Liver (tissue), 9 donors: ENCODE data around the gene VEZF1. TPM values are rescaled to one million over a fixed set of nuclear protein-coding genes. Genes with fewer than 3 reads are reported as not detected.

ENCODE experiments used
- DNase-seq: peaks from one replicate; pipeline ENCODE4 v3.0.0-alpha.2; 2017; ENCODE audit warnings: low spot score
- H3K27ac ChIP-seq, 2 donors: one replicate each; pipeline ENCODE4 v1.7.0; 2013; ENCODE audit warnings: inconsistent platforms in 2 of 2, low read length in 2 of 2, control low read depth in 1 of 2, low read depth in 1 of 2, mild to moderate bottlenecking in 1 of 2
- H3K27me3 ChIP-seq, 4 donors: one replicate each; pipeline versions ENCODE4 v1.6.1 to v1.7.0; 2013; ENCODE audit warnings: low read length in 3 of 4, inconsistent platforms in 1 of 4, mild to moderate bottlenecking in 1 of 4, moderate library complexity in 1 of 4; ENCODE audit not compliant: control insufficient read depth in 4 of 4, insufficient read depth in 4 of 4
- H3K36me3 ChIP-seq, 4 donors: one replicate each; pipeline versions ENCODE4 v1.6.1 to v1.7.0; 2013; ENCODE audit warnings: low read length in 3 of 4, mild to moderate bottlenecking in 3 of 4, low read depth in 1 of 4, moderate library complexity in 1 of 4; ENCODE audit not compliant: control insufficient read depth in 4 of 4, insufficient read depth in 3 of 4
- H3K4me1 ChIP-seq, 4 donors: one replicate each; pipeline versions ENCODE4 v1.6.1 to v1.7.0; 2013; ENCODE audit warnings: low read length in 3 of 4, mild to moderate bottlenecking in 3 of 4, moderate library complexity in 1 of 4; ENCODE audit not compliant: control insufficient read depth in 4 of 4, insufficient read depth in 4 of 4
- H3K4me3 ChIP-seq, 3 donors: one replicate each; pipeline versions ENCODE4 v1.6.1 to v1.7.0; 2013; ENCODE audit warnings: low read length in 3 of 3, control low read depth in 1 of 3, low read depth in 1 of 3, mild to moderate bottlenecking in 1 of 3
- H3K9ac ChIP-seq, 2 donors: one replicate each; pipeline ENCODE4 v1.7.0; 2013; ENCODE audit warnings: low read length in 2 of 2, mild to moderate bottlenecking in 2 of 2, moderate library complexity in 2 of 2, control low read depth in 1 of 2, low read depth in 1 of 2
- H3K9me3 ChIP-seq, 4 donors: one replicate each; pipeline versions ENCODE4 v1.6.1 to v1.7.0; 2013; ENCODE audit warnings: low read length in 3 of 4; ENCODE audit not compliant: control insufficient read depth in 4 of 4
- ATF3 ChIP-seq: IDR thresholded peaks from 2 replicates; pipeline ENCODE4 v1.6.1; 2016; ENCODE audit warnings: antibody characterized with exemption
- CTCF ChIP-seq: fragments of 150-350 bp; IDR thresholded peaks from 2 replicates; pipeline ENCODE4 v1.5.1; 2017; ENCODE audit warnings: improper control_type of control experiment, low read depth, low read length; ENCODE audit not compliant: missing input control
- EGR1 ChIP-seq, 2 donors: IDR thresholded peaks; 2 replicates each; pipeline ENCODE4 v1.6.1; 2016 to 2018; ENCODE audit warnings: antibody characterized with exemption in 2 of 2, low read depth in 2 of 2
- FOXA1 ChIP-seq: IDR thresholded peaks from 2 replicates; pipeline ENCODE4 v1.6.1; 2016; ENCODE audit warnings: antibody characterized with exemption
- FOXA2 ChIP-seq: IDR thresholded peaks from 2 replicates; pipeline ENCODE4 v1.6.1; 2016; ENCODE audit warnings: antibody characterized with exemption
- GABPA ChIP-seq, 2 donors: IDR thresholded peaks in 1 of 2; conservative IDR thresholded peaks in 1 of 2; 2 replicates each; pipeline ENCODE4 v1.6.1; 2016; ENCODE audit warnings: antibody characterized with exemption in 2 of 2, mild to moderate bottlenecking in 1 of 2, moderate library complexity in 1 of 2
- HNF4A ChIP-seq, 2 donors: conservative IDR thresholded peaks; 2 replicates each; pipeline ENCODE4 v1.6.1; 2016; ENCODE audit warnings: antibody characterized with exemption in 2 of 2, mild to moderate bottlenecking in 2 of 2
- HNF4G ChIP-seq: IDR thresholded peaks from 2 replicates; pipeline ENCODE4 v1.6.1; 2016; ENCODE audit warnings: antibody characterized with exemption
- JUND ChIP-seq, 2 donors: IDR thresholded peaks; 2 replicates each; pipeline ENCODE4 v1.6.1; 2016; ENCODE audit warnings: antibody characterized with exemption in 2 of 2
- MAX ChIP-seq: IDR thresholded peaks from 2 replicates; pipeline ENCODE4 v1.6.1; 2016; ENCODE audit warnings: antibody characterized with exemption
- NR2F2 ChIP-seq: IDR thresholded peaks from 2 replicates; pipeline ENCODE4 v1.6.1; 2016; ENCODE audit warnings: antibody characterized with exemption
- RAD21 ChIP-seq, 2 donors: IDR thresholded peaks; 2 replicates each; pipeline ENCODE4 v1.6.1; 2016; ENCODE audit warnings: antibody characterized with exemption in 2 of 2, mild to moderate bottlenecking in 2 of 2
- REST ChIP-seq: IDR thresholded peaks from 2 replicates; pipeline ENCODE4 v1.6.1; 2016; ENCODE audit warnings: antibody characterized with exemption, mild to moderate bottlenecking
- RXRA ChIP-seq, 2 donors: IDR thresholded peaks; 2 replicates each; pipeline ENCODE4 v1.6.1; 2017 to 2018; ENCODE audit warnings: antibody characterized with exemption in 2 of 2, mild to moderate bottlenecking in 1 of 2
- SP1 ChIP-seq: IDR thresholded peaks from 2 replicates; pipeline ENCODE4 v1.6.1; 2018; ENCODE audit warnings: antibody characterized with exemption, mild to moderate bottlenecking
- TAF1 ChIP-seq: conservative IDR thresholded peaks from 2 replicates; pipeline ENCODE4 v1.6.1; 2016; ENCODE audit warnings: antibody characterized with exemption, mild to moderate bottlenecking
- YY1 ChIP-seq: IDR thresholded peaks from 2 replicates; pipeline ENCODE4 v1.6.1; 2016; ENCODE audit warnings: antibody characterized with exemption, mild to moderate bottlenecking
- ZBTB33 ChIP-seq: IDR thresholded peaks from 2 replicates; pipeline ENCODE4 v1.6.1; 2016; ENCODE audit warnings: antibody characterized with exemption
- WGBS: extraction: QIAGEN DNeasy Blood & Tissue Kit; methylation state at CpG from one replicate; pipeline ENCODE4 v1.1.7; 2013; 5-methylcytosine and 5-hydroxymethylcytosine counted together
- polyA plus RNA-seq, 2 donors: library from polyadenylated mRNA; stranded (reverse) in 1 of 2; unstranded in 1 of 2; fragments of 200-250 nt in 1 of 2; fragments of >200 nt in 1 of 2; fragmentation: Nextera tagmentation in 1 of 2; extraction: Ambion mirVana in 1 of 2; gene quantifications; one replicate each; pipeline versions ENCODE4 v1.2.1 to v1.2.3, GENCODE V29; 2013 to 2015
- total RNA-seq, 2 donors: library from RNA; depleted of rRNA; stranded (reverse); fragments of >200 nt; gene quantifications; one replicate each; pipeline ENCODE4 v1.2.3, GENCODE V29; 2014
- donor health status: healthy.
- donor health status: healthy.
- donor health status: healthy.
- donor health status: healthy.
- donor health status: healthy.

The VEZF1 gene
- total and polyA plus RNA-seq, 4 donors = 7.9 to 26.2 (median 11.4) TPM

- TF ChIP-seq ZBTB33 (no peak), SP1 (no peak), RXRA (IDR thresholded peaks at IDR 0.05) (no peak), CTCF (no peak), FOXA1 (no peak), JUND (IDR thresholded peaks at IDR 0.05) (no peak), GABPA (IDR thresholded peaks at IDR 0.05 in 1 of 2, conservative IDR thresholded peaks at IDR 0.05 in 1 of 2) (no peak), HNF4G (no peak), FOXA2 (no peak), YY1 (no peak), ATF3 (no peak), RAD21 (IDR thresholded peaks at IDR 0.05) (no peak), NR2F2 (no peak)
- H3K4me3 ChIP-seq = no peak overlapping the region
- peaks cover 7 to 55% (median 36%) of the 10 kb centered on the region in 4 donors for H3K36me3 ChIP-seq
- DNase-seq = no peak
- no peaks in the 10 kb centered on the region for H3K27me3 ChIP-seq
- no peak overlapping the region for H3K27ac ChIP-seq
- H3K4me1 ChIP-seq = peaks cover 4 to 25% (median 18%) of the 10 kb centered on the region in 4 donors
- no peak overlapping the region for H3K9ac ChIP-seq
- H3K9me3 ChIP-seq = no peaks in the 10 kb centered on the region
- 89% methylated on average over 1 of the region's 1 CpG for WGBS
These were observed 9.0 kb downstream of the VEZF1 start for GRCh38 chr17:57979076-57979475.

- no peak overlapping the region for H3K4me3 ChIP-seq
- 94% methylated on average over 3 of the region's 3 CpGs for WGBS
- H3K27ac ChIP-seq = no peak overlapping the region
- H3K36me3 ChIP-seq = peaks cover 7 to 54% (median 34%) of the 10 kb centered on the region in 4 donors
- TF ChIP-seq FOXA2 = no peak
- TF ChIP-seq MAX = no peak
- TF ChIP-seq CTCF = no peak
- no peak for TF ChIP-seq NR2F2
- no peak for TF ChIP-seq HNF4G
- TF ChIP-seq TAF1 = no peak
- no peak for TF ChIP-seq HNF4A (conservative IDR thresholded peaks at IDR 0.05)
- no peak for TF ChIP-seq ZBTB33
- no peak for TF ChIP-seq EGR1 (IDR thresholded peaks at IDR 0.05; ENCODE audit: low read depth in 2 of 2)
- no peak for TF ChIP-seq YY1
- TF ChIP-seq RXRA (IDR thresholded peaks at IDR 0.05) = no peak
- TF ChIP-seq REST = no peak
- no peak for TF ChIP-seq FOXA1
- no peak for TF ChIP-seq SP1
- TF ChIP-seq ATF3 = no peak
- TF ChIP-seq GABPA (IDR thresholded peaks at IDR 0.05 in 1 of 2, conservative IDR thresholded peaks at IDR 0.05 in 1 of 2) = no peak
- no peak for TF ChIP-seq RAD21 (IDR thresholded peaks at IDR 0.05)
- no peaks in the 10 kb centered on the region for H3K9me3 ChIP-seq
- DNase-seq = no peak
- peaks cover 4 to 26% (median 20%) of the 10 kb centered on the region in 4 donors for H3K4me1 ChIP-seq
- H3K9ac ChIP-seq = no peak overlapping the region
- no peaks in the 10 kb centered on the region for H3K27me3 ChIP-seq
These were observed 11.5 kb downstream of the VEZF1 start for GRCh38 chr17:57976594-57976993.
